ENCODE data around the gene MAP7D1. TPM values are rescaled to one million over a fixed set of nuclear protein-coding genes. Genes with fewer than 3 reads are reported as not detected.
A peak's percentile ranks its signal among the peaks of the same experiment; 100 is the strongest.

MAP7D1 gene
- total and polyA plus RNA-seq, 7 donors: 31.8 to 226 (median 104) TPM

DNA sequence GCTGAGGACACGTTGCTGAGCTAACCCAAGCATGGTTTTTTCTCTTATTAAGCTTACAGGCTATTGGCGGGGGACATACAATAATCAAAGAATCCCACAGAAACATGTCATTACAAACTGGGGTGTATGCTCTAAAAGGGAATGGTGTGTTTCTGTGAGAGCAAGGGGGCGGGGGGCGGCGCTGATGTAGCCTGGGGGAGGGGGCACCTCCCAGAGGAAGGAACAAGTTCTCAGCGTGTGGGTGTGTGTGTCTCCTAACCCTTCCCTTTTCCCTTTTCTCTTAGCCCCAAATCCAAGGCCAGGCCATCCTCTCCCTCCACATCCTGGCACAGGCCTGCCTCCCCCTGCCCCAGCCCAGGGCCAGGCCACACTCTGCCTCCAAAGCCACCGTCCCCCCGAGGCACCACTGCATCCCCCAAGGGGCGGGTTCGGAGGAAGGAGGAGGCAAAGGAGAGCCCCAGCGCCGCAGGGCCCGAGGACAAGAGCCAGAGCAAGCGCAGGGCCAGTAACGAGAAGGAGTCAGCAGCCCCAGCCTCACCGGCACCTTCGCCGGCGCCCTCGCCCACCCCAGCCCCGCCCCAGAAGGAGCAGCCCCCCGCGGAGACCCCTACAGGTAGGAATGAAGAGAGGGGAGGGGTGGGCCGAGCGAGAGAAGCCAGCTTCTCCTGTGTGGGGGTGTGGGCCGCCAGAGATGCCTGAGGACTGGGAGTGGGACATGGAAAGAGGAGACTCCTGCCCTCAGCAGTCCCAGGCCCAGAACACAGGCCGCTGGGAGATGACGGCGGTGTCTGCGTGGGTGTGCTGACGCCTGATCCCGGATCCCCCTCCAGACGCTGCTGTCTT, 21.9 kb downstream of the MAP7D1 start:
- H3K4me3 ChIP-seq: no peak overlapping the region
- no peaks in the 10 kb centered on the region for H3K9me3 ChIP-seq
- H3K36me3 ChIP-seq: peaks cover 55 to 90% (median 74%) of the 10 kb centered on the region in 4 donors
- H3K4me1 ChIP-seq: peaks cover 0 to 85% (median 77%) of the 10 kb centered on the region in 4 donors
- H3K27ac ChIP-seq: peak overlapping the region; percentile 74 to 100 (median 88)
- DNase-seq: no peak
- WGBS, 2 donors: 42 to 83% methylated on average over 33 of the region's 33 CpGs
- no peaks in the 10 kb centered on the region for H3K27me3 ChIP-seq
- TF ChIP-seq, protein P1, sequence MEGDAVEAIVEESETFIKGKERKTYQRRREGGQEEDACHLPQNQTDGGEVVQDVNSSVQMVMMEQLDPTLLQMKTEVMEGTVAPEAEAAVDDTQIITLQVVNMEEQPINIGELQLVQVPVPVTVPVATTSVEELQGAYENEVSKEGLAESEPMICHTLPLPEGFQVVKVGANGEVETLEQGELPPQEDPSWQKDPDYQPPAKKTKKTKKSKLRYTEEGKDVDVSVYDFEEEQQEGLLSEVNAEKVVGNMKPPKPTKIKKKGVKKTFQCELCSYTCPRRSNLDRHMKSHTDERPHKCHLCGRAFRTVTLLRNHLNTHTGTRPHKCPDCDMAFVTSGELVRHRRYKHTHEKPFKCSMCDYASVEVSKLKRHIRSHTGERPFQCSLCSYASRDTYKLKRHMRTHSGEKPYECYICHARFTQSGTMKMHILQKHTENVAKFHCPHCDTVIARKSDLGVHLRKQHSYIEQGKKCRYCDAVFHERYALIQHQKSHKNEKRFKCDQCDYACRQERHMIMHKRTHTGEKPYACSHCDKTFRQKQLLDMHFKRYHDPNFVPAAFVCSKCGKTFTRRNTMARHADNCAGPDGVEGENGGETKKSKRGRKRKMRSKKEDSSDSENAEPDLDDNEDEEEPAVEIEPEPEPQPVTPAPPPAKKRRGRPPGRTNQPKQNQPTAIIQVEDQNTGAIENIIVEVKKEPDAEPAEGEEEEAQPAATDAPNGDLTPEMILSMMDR (IDR thresholded peaks at IDR 0.05): no peak
- TF ChIP-seq EP300 (IDR thresholded peaks at IDR 0.05): no peak
- no peak for TF ChIP-seq POLR2A (IDR thresholded peaks at IDR 0.05)
- no peak for TF ChIP-seq POLR2AphosphoS5 (IDR thresholded peaks at IDR 0.05)
- intact Hi-C loops (cut with DNase I): no loop called here

DNA sequence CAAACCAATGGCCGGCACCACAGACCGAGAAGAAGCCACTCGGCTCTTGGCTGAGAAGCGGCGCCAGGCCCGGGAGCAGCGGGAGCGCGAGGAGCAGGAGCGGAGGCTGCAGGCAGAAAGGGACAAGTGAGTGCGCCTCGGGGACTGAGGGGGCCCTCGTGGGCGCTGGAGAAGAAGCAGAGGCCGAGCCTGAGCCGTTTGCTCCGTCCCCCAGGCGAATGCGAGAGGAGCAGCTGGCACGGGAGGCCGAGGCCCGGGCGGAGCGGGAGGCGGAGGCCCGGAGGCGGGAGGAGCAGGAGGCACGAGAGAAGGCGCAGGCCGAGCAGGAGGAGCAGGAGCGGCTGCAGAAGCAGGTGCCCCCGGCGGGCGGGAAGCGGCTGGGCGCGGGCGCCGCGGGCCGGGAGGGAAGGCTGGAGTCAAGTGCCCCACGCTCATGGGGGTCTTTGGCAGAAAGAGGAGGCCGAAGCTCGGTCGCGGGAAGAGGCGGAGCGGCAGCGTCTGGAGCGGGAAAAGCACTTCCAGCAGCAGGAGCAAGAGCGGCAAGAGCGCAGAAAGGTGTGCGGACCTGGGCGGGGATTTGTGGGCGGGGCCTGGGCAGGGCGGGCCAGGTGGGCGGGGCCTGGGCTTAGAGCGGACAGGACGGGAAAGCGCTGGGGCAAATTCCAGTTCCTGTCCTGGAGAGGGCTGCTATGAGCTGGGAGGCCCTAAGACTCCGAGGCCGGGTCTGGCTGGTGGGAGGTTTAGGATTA, 22.7 kb downstream of the MAP7D1 start:
- H3K27ac ChIP-seq: peak overlapping the region; percentile 74 to 100 (median 88)
- H3K27me3 ChIP-seq: no peaks in the 10 kb centered on the region

DNA sequence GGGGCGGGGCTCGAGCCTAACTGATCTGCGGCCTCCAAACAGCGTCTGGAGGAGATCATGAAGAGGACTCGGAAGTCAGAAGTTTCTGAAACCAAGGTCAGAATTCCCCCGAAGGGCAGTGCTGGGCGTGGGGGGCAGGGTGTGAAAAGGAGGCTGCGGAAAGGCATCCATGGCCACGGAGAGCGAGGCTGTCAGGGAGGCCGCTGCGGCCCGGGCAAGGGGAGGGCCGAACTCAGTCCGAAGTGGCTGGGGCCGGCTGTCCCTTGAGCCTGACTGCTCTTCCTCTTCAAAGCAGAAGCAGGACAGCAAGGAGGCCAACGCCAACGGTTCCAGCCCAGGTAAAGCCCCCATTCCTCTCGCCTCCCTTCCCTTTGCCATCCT, 23.2 kb downstream of the MAP7D1 start:
- Histone ChIP-seq H3K36me3 (peaks cover 45 to 76% (median 62%) of the 10 kb centered on the region in 4 donors), H3K27ac (peak overlapping the region; percentile 74 to 100 (median 88)), H3K4me1 (peaks cover 0 to 87% (median 81%) of the 10 kb centered on the region in 4 donors), H3K4me3 (no peak overlapping the region), H3K27me3 (no peaks in the 10 kb centered on the region), H3K9me3 (no peaks in the 10 kb centered on the region)
- TF ChIP-seq POLR2AphosphoS5 (IDR thresholded peaks at IDR 0.05) (no peak), POLR2A (IDR thresholded peaks at IDR 0.05) (no peak), EP300 (IDR thresholded peaks at IDR 0.05) (no peak)
- TF ChIP-seq, protein P1 (IDR thresholded peaks at IDR 0.05): no peak
- no peak for DNase-seq
- intact Hi-C loops (cut with DNase I): no loop called here
- WGBS, 2 donors: 31 to 73% methylated on average over 19 of the region's 19 CpGs

More for the DNA sequence above, 22.7 kb downstream of the MAP7D1 start:
- no peak for TF ChIP-seq POLR2A (IDR thresholded peaks at IDR 0.05)
- no peak for TF ChIP-seq EP300 (IDR thresholded peaks at IDR 0.05)
- TF ChIP-seq POLR2AphosphoS5 (IDR thresholded peaks at IDR 0.05): peak in 2 of 4 donors; percentile 7 to 17
- peaks cover 0 to 87% (median 81%) of the 10 kb centered on the region in 4 donors for H3K4me1 ChIP-seq
- intact Hi-C loops (cut with DNase I): no loop called here
- DNase-seq: no peak
- H3K9me3 ChIP-seq: no peaks in the 10 kb centered on the region
- no peak overlapping the region for H3K4me3 ChIP-seq
- whole genome bisulfite sequencing, 2 donors: 20 to 72% methylated on average over 62 of the region's 62 CpGs
- H3K36me3 ChIP-seq: peaks cover 47 to 82% (median 66%) of the 10 kb centered on the region in 4 donors

DNA sequence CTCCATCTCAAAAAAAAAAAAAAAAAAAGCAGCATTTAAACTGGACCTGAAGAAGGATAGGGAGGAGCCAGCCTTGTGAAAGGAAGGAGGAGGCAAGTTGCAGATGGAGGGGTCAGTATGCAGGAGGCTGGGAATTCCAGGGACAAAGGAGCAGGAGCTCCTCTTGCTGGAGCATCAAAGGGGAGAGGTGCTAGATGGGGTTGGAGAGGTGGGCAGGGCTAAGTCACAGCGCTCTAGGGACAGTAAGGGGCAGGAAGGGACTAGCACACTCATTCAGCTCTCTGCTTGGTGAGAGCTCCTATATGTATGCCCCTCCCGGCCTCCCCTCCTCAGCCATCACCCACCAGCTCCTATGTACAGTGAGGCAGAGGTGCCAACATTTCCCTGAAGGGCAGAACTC, 26.8 kb downstream of the MAP7D1 start:
- no peak for DNase-seq
- Histone ChIP-seq H3K27ac (peak overlapping the region; percentile 73 to 100 (median 94)), H3K4me1 (peaks cover 0 to 61% (median 59%) of the 10 kb centered on the region in 4 donors), H3K27me3 (no peaks in the 10 kb centered on the region), H3K36me3 (peaks cover 30 to 42% (median 35%) of the 10 kb centered on the region in 4 donors), H3K4me3 (no peak overlapping the region), H3K9me3 (no peaks in the 10 kb centered on the region)
- no peak for TF ChIP-seq POLR2A (IDR thresholded peaks at IDR 0.05)
- TF ChIP-seq POLR2AphosphoS5 (IDR thresholded peaks at IDR 0.05): no peak
- TF ChIP-seq, protein P1 (IDR thresholded peaks at IDR 0.05): no peak
- no peak for TF ChIP-seq EP300 (IDR thresholded peaks at IDR 0.05)
- intact Hi-C loops (cut with DNase I): no loop called here
- 84% methylated on average over 2 of the region's 2 CpGs for WGBS, 2 donors
